ENCODE results near the gene CD247. TPM values are rescaled to one million over a fixed set of nuclear protein-coding genes. Genes with fewer than 3 reads are reported as not detected.

The CD247 gene
- total RNA-seq, 4 donors from 2014 or later: 1.5 to 6.4 (median 3.4) TPM; not detected in 1

DNA sequence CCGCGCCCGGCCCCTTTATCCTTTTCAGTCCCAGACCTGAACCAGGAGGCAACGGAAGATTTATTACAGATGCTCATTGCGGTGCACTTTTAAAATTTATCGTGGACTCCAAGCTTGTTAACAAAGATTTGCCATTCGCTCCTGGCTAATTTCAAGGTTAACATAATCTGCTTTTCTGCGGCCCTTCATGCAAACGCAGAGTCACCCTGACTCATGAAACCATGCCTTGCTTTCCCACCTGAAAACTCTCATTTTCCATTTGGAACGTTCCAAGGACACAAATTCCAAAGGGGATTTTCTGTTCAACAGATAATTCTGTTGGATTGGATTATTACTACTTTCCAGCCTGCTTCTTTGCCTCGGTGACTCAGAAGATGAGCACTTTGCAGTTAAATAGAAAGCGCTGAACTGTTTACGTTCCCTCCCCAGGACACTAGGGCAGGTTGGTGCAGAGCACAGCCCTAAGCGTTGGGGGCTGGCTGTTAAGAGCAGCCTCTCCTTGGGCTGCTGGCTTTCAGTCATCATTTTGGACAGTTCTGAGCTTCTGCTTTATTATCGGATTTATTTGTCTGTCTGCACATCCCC, 51.1 kb downstream of the CD247 start:
- no peaks in the 10 kb centered on the region for H3K9me3 ChIP-seq
- TF ChIP-seq POLR2AphosphoS5 (IDR thresholded peaks at IDR 0.05) (no peak), POLR2A (IDR thresholded peaks at IDR 0.05) (no peak), EP300 (IDR thresholded peaks at IDR 0.05; ENCODE audit: low read depth) (no peak)
- TF ChIP-seq, protein P1, sequence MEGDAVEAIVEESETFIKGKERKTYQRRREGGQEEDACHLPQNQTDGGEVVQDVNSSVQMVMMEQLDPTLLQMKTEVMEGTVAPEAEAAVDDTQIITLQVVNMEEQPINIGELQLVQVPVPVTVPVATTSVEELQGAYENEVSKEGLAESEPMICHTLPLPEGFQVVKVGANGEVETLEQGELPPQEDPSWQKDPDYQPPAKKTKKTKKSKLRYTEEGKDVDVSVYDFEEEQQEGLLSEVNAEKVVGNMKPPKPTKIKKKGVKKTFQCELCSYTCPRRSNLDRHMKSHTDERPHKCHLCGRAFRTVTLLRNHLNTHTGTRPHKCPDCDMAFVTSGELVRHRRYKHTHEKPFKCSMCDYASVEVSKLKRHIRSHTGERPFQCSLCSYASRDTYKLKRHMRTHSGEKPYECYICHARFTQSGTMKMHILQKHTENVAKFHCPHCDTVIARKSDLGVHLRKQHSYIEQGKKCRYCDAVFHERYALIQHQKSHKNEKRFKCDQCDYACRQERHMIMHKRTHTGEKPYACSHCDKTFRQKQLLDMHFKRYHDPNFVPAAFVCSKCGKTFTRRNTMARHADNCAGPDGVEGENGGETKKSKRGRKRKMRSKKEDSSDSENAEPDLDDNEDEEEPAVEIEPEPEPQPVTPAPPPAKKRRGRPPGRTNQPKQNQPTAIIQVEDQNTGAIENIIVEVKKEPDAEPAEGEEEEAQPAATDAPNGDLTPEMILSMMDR (IDR thresholded peaks at IDR 0.05): no peak
- intact Hi-C loops (cut with DNase I; ENCODE audit: low total_unique reads) (no loop called here), in situ Hi-C loops (cut with MboI; ENCODE audit: low pct_ligation_motif_present in 1 of 4, low pct_unique_long_range_greater_than_20kb in 1 of 4, low sequenced_read_pairs in 3 of 4) (no loop called here)
- H3K4me1 ChIP-seq: no peaks in the 10 kb centered on the region
- H3K27ac ChIP-seq: no peak overlapping the region
- H3K4me3 ChIP-seq: no peak overlapping the region
- no peaks in the 10 kb centered on the region for H3K27me3 ChIP-seq
- WGBS, 2 donors (ENCODE audit: low coverage in 1 of 2): 50 to 81% methylated on average over 1 to 15 of the region's 15 CpGs
- no peaks in the 10 kb centered on the region for H3K36me3 ChIP-seq
- no peak for DNase-seq

GRCh38 chr1:167465743-167466142, 52.6 kb downstream of the CD247 start:
- in situ Hi-C loops (cut with MboI; ENCODE audit: low pct_ligation_motif_present in 1 of 4, low pct_unique_long_range_greater_than_20kb in 1 of 4, low sequenced_read_pairs in 3 of 4) (no loop called here), intact Hi-C loops (cut with DNase I; ENCODE audit: low total_unique reads) (no loop called here)
- no peak for DNase-seq
- Histone ChIP-seq H3K4me1 (no peaks in the 10 kb centered on the region), H3K9me3 (no peaks in the 10 kb centered on the region), H3K27me3 (no peaks in the 10 kb centered on the region), H3K27ac (no peak overlapping the region), H3K36me3 (no peaks in the 10 kb centered on the region), H3K4me3 (no peak overlapping the region)
- TF ChIP-seq POLR2A (IDR thresholded peaks at IDR 0.05) (no peak), EP300 (IDR thresholded peaks at IDR 0.05; ENCODE audit: low read depth) (no peak), POLR2AphosphoS5 (IDR thresholded peaks at IDR 0.05) (no peak)
- TF ChIP-seq, protein P1 (IDR thresholded peaks at IDR 0.05): no peak
- 59% methylated on average over 1 of the region's 1 CpG; no CpG with 5 or more reads in 1 of the 2 donors for WGBS, 2 donors (ENCODE audit: low coverage in 1 of 2)

- DNase-seq: no peak
- Histone ChIP-seq H3K9me3 (no peaks in the 10 kb centered on the region), H3K36me3 (no peaks in the 10 kb centered on the region), H3K27me3 (no peaks in the 10 kb centered on the region), H3K4me1 (no peaks in the 10 kb centered on the region), H3K27ac (no peak overlapping the region), H3K4me3 (no peak overlapping the region)
- intact Hi-C loops (cut with DNase I; ENCODE audit: low total_unique reads) (no loop called here), in situ Hi-C loops (cut with MboI; ENCODE audit: low pct_ligation_motif_present in 1 of 4, low pct_unique_long_range_greater_than_20kb in 1 of 4, low sequenced_read_pairs in 3 of 4) (no loop called here)
- WGBS, 2 donors (ENCODE audit: low coverage in 1 of 2): 83 to 85% methylated on average over 1 to 2 of the region's 2 CpGs
- TF ChIP-seq, protein P1 (IDR thresholded peaks at IDR 0.05): no peak
- TF ChIP-seq POLR2AphosphoS5 (IDR thresholded peaks at IDR 0.05) (no peak), POLR2A (IDR thresholded peaks at IDR 0.05) (no peak), EP300 (IDR thresholded peaks at IDR 0.05; ENCODE audit: low read depth) (no peak)
Observed at GRCh38 chr1:167465018-167465417, 53.3 kb downstream of the CD247 start.

DNA sequence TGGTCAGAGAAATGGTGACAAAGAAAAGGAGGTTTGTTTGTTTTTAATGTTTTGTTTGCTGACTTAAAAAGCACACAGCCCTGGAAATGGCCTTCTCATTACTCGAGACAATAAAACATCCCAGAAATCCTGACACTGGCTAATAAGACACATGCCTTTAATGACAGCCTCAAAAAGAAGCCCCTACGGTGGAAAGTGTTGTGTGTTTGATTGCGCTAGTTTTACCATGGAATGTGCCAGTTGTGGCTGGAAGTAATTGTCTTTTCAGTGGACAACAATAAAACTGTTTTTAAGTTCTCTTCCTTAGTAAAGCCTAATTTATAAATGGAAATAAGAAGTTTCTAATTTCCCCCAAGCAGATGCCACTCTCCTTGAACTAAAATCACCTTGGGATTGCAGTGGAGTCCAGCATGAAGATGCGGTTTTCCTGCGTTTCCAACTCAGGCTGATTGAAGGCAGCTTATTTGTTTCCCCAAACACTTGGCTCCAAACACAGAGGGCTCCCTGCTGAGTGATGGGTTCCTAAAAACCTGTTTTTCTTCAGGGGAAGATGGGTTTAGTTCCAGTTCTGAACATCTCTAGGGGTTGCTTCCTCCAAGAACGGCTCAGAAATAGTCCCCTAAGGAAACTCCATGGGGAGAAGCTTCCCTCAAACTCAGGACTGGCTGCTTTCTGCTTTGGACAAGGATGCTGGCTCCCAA, 54.3 kb downstream of the CD247 start:
- intact Hi-C loops (cut with DNase I; ENCODE audit: low total_unique reads): no loop called here
- no peaks in the 10 kb centered on the region for H3K36me3 ChIP-seq
- no peak overlapping the region for H3K4me3 ChIP-seq
- H3K4me1 ChIP-seq: no peaks in the 10 kb centered on the region
- WGBS, 2 donors (ENCODE audit: low coverage in 1 of 2): 81 to 83% methylated on average over 5 to 6 of the region's 6 CpGs
- in situ Hi-C loops (cut with MboI; ENCODE audit: low pct_ligation_motif_present in 1 of 4, low pct_unique_long_range_greater_than_20kb in 1 of 4, low sequenced_read_pairs in 3 of 4): no loop called here
- DNase-seq: no peak
- H3K9me3 ChIP-seq: no peaks in the 10 kb centered on the region
- H3K27ac ChIP-seq: no peak overlapping the region
- TF ChIP-seq, protein P1 (IDR thresholded peaks at IDR 0.05): no peak
- TF ChIP-seq POLR2A (IDR thresholded peaks at IDR 0.05) (no peak), EP300 (IDR thresholded peaks at IDR 0.05; ENCODE audit: low read depth) (no peak), POLR2AphosphoS5 (IDR thresholded peaks at IDR 0.05) (no peak)
- no peaks in the 10 kb centered on the region for H3K27me3 ChIP-seq

All from transverse colon (tissue), 4 donors.